NCI-H187 treated with DMSO at 0.1 percent for 48 hours (cell line): Measurements from ENCODE around the gene DGKH.

Experiments used
- DNase-seq: peaks from one replicate; lab custom pipeline; 2025; lab: John Stamatoyannopoulos, UW

The DGKH gene

DNA sequence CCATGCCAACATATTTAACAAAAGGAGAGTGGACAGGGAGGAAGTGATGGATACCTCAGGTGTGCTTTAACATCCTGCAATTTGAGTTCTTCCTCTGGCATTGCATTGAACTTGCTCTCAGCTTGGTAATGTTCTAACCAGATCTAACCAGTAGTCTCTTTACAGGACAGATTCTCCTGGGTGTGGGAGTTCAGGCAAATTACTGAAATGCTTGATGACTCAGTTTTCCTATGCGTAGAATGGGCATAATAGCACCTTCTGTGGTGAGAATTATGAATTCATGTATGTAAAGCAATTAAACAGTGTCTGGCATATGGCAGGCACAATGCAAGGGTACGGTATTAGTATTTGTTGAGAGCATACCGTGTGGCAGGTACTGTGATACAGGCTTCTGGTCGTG, 227.1 kb downstream of the DGKH start:
- DNase-seq: no peak

DNA sequence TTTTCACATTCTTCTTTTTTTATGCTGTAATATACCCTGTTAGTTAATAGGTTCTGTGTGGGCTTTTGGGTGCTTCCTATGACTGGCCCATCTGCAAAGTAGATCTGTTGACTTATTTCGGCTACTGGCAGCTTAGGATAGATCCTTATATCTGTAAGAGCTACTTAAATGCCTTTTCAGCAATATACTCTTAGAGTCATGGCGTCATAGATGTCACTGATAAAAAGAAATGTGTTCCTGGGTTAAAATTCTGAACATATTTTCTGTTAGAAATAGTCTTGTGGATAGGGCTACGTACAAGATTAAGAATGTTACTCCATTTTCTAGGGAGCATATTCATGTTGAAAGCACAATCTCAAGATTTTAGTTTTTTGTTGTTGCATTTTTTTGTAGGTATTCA, 228.2 kb downstream of the DGKH start:
- no peak for DNase-seq

DNA sequence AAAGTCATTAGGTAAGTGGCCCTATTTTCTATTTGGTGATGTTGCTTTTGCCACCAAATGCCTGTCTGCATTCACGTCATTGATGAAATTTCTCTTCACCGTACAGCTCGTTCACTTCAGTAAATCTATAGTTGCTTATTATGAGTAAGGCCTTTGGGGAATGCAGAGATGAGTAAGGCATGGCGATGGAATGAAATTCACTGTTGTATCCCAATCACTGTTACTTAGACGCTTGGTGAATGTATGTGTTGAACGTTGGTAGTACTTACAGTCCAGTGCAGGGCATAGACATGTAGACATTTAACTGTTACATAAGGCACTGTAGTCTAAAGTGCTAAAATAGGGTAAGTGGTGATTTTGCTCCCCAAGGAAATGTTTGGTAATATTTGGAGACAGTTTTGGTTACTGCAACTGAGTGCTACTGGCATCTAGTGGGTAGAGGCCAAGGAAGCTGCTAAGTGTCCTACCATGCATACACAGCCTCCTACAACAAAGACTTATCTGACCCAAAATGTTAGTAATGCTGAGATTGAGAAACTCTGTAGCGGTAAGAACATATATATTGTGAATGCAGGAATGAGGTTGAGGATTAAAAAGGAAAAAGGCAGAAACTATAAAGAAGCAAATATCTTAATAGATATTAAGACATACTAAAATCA, 229.3 kb downstream of the DGKH start:
- no peak for DNase-seq

DNA sequence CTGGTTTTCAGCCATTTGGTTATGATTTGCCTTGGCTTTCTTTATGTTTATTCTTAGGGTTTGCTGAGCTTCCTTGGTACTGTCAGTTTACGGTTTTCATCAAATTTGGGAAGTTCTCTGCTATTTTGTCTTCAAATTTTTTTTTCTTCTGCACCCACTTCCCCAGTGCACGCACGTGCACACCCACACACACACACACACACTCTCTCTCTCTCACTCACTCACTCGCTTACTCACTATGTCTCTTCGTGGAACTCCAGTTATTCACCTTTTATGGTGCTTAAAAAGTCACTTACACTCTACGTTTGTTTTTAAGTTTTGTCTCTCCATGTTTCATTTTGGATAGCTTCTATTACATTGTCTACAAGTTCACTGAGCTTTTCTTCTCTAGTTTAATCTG, 230.6 kb downstream of the DGKH start:
- DNase-seq: no peak

DNA sequence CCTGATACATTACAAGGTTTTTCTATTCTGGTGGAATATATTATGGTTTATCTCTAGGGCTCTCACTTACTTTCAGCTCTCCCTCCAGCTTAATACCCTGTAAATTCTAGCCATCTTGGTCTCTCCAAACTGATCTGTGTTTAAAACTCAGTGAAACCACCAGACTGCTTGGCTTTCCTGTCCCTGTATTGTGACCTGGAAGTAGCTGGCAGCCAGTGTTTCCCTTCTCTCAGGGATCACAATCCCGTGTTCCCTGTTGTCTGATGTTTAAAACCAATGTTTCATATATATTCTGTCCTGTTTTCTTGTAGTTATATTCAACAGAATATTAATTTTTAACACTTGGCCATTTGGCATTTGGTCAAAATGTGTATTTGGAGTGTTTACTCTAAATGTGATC, 231.5 kb downstream of the DGKH start:
- DNase-seq: no peak

DNA sequence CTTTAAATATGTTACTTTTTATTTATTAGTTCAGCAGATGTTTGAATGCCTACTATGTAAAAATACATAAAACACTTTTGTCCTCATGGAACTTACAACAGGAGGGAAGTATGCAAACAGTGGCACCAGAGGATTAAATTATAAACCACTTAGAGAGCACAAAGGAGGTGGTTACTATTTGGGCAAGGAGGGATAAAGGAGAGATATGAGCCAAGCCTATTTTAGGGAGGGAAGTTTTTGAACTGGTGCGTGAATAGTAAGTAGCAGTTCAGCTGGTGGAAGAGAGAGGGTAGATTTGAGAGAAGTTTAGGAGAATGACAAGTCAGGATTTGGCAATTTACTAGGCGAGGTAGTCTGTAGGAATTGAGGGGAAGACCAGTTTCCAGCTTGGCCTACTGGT, 232.1 kb downstream of the DGKH start:
- no peak for DNase-seq

DNA sequence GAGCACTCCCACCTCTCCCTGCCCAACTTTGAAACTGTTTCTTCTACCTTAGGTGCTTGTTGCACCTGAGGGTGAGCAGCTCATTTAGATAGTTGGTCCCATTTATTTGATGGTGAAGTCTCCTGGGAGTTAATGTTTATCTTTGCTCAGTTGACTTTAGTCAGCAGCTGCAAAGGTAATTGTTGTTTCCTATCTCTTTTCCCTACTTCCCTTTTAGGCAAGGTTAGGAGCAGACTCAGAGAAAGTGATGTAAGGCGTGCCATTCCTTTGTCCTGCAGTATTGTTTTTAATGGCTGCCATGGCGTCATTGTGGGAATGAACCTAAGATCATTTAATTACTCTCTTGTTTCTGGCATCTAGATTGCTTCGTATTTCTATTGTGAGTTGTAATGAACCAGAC, 235.1 kb downstream of the DGKH start:
- DNase-seq: no peak

DNA sequence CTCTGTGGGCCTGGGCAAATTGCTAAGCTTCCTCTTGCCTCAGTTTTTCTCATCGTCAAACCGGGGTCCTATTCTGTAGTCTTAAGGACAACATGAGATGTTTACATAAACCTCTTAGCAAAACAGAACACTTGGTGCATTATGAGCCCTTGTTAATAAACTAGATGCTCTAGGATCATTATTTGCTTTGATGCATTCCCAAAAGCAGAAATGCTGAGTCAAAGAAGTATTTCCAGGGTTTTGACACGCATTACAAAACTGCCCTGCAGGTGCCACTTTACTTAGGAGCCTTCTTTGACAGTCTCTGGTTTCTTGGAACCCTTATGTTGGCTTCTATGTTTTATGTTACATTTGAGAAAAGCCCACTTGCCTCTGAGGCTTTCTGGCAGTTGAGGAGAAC, 235.6 kb downstream of the DGKH start:
- DNase-seq: no peak
